Keratinocyte (primary cell): ENCODE data around the gene FABP6.

ENCODE experiments used
- CTCF ChIP-seq, 3 experiments: IDR thresholded peaks in 1 of 3; conservative IDR thresholded peaks in 1 of 3; optimal IDR thresholded peaks in 1 of 3; 2 replicates in 2 of 3; 3 replicates in 1 of 3; pipeline versions ENCODE3 to v1.5.1; 2011; ENCODE audit warnings: low read length in 3 of 3, mild to moderate bottlenecking in 3 of 3, moderate library complexity in 2 of 3, control low read depth in 1 of 3, inconsistent platforms in 1 of 3; ENCODE audit not compliant: insufficient read depth in 2 of 3; ENCODE audit errors: extremely low read depth in 1 of 3
- EZH2 ChIP-seq: IDR thresholded peaks from one replicate; pipeline ENCODE4 v1.6.1; 2012; ENCODE audit warnings: inconsistent platforms, mild to moderate bottlenecking, low read length, moderate library complexity

GRCh38 chr5:160227012-160227411, 2.3 kb upstream of the FABP6 start:
- no peak for TF ChIP-seq CTCF (optimal IDR thresholded peaks at IDR 0.05 in 1 of 3, IDR thresholded peaks at IDR 0.05 in 1 of 3, conservative IDR thresholded peaks at IDR 0.05 in 1 of 3; ENCODE audit: extremely low read depth in 1 of 3, insufficient read depth in 2 of 3, low read length in 3 of 3)
- no peak for TF ChIP-seq EZH2
